Activated CD4-positive, alpha-beta T cell treated with anti-CD3 and anti-CD28 coated beads for 48 hours (primary cell): ENCODE data around the gene RTF1.

Source experiments
- DNase-seq: peaks from one replicate; pipeline ENCODE4 v3.0.0-alpha.2; 2020

RTF1 gene

DNA sequence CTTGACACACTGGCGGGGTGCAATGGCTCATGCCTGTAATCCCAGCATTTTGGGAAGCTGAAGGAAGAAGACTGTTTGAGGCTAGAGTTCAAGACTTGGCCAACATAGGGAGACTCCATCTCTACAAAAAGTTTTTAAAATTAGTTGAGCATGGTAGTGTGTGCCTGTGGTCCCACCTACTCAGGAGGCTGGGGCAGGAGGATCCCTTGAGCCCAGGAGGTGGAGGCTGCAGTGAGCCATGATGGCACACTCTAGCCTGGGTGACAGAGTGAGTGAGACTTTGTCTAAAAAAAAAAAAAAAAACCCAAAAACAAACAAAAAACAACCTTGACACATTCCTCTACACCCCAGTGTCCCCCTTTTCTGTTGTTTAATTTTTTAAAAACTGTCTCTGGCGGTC lies 72.7 kb downstream of the RTF1 start:
- no peak for DNase-seq

GRCh38 chr15:41490355-41490754 lies 73.5 kb downstream of the RTF1 start:
- DNase-seq, result peak; percentile 61

GRCh38 chr15:41491889-41492288 lies 75.0 kb downstream of the RTF1 start:
- DNase-seq, result no peak

GRCh38 chr15:41492597-41493204 lies 75.8 kb downstream of the RTF1 start:
- DNase-seq, result no peak

DNA sequence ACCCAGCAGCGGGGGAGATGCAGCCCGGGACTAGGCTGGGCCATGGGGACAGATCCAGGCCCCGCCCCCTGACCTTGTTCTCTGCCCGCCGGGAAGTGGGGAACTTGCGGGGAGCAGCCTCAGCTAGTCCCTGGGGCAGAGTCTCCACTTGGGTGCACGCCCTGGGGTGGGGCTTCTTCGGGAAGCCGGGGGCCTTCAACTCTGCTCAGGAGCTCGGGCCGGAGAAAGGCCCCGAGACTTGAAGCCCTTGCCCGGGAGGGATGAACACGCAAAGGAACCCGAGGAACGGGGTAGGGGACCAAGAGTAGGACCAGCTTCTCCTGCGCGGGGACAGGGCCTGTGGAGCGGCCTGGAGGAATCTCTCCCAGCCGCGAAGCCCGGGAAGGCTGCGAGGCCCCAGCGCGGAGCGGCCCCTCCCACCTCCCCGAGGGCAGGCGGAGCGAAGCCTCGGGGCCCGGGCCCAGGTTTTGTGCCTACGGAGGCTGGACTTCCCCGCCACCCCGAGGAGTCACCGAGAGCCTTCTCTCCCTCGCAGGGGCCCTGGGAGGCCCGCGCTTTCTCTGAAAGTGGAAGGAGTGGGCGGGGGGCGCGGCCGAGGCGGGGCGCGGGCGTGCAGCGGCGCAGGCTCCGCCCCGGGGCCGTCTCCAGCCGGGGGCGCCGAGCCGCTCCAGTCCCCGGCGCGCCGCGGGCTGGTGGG lies 76.5 kb downstream of the RTF1 start, which contains the start of gene ITPKA:
Gene ITPKA, plus strand, starts transcription at position 670 of the 697 bp plus-strand sequence. CDS start 54 bp downstream, outside the sequence.
- DNase-seq, result peak; percentile 94

DNA sequence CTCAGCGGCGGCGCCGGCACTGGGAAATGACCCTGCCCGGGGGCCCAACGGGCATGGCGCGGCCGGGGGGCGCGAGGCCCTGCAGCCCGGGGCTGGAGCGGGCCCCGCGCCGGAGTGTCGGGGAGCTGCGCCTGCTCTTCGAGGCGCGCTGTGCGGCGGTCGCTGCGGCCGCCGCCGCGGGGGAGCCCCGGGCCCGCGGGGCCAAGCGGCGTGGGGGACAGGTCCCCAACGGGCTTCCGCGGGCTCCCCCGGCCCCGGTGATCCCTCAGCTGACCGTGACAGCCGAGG lies 77.0 kb downstream of the RTF1 start:
- no peak for DNase-seq

DNA sequence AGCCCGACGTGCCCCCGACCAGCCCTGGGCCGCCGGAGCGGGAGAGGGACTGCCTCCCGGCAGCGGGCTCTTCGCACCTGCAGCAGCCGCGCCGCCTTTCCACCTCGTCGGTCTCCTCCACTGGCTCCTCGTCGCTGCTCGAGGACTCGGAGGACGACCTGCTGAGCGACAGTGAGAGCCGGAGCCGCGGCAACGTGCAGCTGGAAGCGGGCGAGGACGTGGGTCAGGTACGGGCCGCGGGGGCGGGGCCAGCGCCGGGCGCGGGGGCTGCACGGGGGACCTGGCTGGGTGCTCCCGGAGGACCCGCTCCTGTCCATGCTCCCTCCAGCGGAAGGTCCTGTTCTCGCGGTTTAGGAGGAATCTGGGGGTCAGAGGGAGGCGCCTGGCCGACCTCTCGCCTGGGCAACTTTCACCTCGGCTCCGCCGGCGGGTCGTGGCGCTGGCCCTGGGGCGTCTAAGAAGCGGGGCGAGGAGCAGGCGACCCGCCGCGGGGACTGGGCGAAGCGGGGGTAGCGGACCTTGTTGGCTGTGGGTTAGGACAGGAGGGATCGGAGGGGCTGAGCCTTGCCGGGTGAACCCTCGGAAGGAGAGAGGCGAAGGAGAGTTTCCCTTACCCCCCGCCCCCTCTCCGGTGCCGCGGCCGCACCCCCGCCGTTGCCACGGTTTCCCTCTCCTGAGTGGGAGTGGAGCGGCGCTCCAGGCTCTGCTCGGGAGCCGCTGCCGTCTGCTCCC lies 77.5 kb downstream of the RTF1 start:
- peak; percentile 67 for DNase-seq

DNA sequence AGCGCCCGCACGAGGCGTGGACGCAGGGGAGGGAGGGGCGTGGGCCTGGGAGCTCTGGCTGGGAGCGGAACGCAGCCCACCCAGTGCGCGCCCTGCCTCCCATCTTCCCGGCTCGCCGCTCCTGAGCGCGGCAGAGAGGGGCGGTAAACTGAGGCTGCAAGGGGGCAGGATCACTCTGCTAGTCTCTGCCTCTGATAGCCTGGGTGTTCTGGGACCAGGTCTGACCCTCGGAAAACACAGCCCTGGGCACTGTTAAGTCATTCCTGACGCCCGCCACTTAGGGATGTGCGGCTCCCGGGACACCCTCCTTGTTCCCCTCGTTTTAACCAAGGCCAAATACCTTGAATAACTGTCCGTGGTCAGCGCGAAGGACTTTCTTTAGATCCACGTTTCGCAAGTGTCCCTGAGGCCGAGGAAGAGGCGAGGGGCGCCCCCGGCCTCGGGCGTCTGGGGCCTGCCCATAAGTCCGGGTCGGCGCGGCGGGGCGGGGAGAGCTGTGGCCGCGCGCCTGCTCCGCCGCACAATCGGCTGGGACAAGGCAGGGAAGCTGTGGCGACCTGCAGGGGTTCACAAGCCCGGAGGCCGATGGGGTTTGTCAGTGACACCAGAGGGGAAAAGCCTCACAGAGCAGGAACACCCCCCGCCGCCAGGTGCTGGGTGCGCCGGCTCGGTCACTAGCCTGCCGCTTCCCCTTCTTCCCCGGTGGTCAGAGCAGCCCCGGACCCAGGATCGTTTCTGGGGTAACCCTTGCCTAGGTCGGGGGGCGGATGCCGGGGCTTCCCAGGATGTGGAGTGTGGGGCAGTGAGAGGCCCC lies 78.2 kb downstream of the RTF1 start:
- DNase-seq, result peak; percentile 58

DNA sequence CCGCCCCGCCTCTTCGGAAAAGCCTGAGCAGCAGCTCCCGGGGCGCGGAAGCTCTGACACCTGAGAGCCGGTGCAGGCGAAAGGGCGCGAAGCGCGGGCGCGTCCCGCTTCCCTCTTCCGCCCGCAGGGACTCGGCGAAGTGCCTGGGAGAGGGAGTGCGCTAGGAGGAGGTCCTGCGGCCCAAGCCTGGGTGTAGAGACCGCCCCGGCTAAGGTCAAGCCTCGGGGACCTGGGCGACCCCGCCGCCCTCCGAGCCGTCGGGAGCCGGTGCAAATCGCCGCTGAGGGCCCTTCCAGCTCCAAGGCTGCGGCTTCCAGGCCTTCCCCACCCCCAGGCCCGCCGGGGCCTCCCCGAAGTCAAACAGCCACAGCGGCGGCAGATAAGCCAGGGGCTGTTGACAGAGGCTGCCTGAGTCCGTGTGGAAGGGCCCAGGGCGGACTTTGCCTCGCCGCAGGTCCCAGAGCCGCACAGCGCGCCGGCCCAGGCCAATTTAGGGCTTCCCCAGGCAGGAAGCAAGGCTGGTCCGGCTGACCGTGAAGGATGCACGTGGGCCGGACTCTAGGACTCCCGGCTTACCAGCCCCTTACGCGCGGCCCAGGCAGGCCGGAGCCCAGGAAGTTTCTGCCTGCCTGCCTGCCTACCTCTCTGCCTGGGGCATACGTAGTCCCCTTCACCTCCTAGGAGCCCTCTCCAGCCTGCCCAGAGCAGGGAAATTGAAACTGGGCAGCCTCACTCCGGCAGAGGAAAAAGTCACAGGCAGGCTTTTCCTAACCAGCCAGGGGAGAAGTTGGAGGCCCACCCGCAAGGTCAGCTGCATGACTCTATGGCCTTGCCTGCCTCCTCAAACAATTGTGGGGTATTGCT lies 79.1 kb downstream of the RTF1 start:
- no peak for DNase-seq

DNA sequence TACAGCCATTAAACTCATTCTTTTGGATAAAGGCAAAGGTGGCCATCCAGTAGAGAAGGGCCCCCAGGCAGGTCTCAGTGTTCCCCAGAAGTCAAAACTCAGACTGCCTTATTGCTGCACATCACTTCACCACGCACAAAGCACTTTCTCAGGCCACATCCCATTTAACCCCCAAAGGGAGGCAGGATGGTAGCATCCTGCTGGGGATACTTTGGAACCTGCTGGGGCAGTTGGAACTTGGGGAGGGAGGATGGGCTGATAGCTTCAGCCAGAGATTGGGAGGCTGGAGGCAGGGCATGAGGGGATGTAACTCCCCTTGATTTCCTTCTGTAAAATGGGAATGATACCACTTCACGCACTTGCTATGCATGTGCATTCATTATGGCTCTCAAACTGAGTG lies 81.8 kb downstream of the RTF1 start:
- no peak for DNase-seq

- no peak for DNase-seq
Observed at GRCh38 chr15:41499109-41499851, 82.4 kb downstream of the RTF1 start.

GRCh38 chr15:41501191-41501917 lies 84.5 kb downstream of the RTF1 start:
- DNase-seq, result peak; percentile 65

GRCh38 chr15:41501931-41502794 lies 85.3 kb downstream of the RTF1 start:
- peak; percentile 54 for DNase-seq

GRCh38 chr15:41502795-41503668 lies 86.1 kb downstream of the RTF1 start:
- no peak for DNase-seq

- DNase-seq, result no peak
Observed at GRCh38 chr15:41503669-41504010, 86.7 kb downstream of the RTF1 start.

GRCh38 chr15:41504751-41505492 lies 88.0 kb downstream of the RTF1 start:
- no peak for DNase-seq

DNA sequence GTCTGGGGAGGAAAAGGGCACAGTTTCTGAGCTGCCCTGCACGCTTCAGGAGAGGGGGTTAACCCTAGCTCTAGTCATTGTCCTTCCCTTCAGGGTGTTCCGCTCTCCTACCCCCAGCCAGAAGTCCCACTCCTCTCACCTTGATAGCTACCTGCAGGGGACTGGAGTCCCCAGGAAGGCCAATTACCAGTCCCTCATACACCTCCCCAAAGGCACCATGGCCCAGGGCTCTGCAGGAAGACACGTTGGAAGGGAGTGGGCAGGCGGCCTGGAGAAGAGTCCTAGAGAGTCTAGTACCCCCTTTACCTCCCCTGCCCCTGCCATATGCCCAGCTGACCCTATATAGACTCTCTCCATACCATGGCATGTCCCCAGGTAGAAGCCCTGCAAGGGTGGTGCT lies 88.9 kb downstream of the RTF1 start:
- no peak for DNase-seq

DNA sequence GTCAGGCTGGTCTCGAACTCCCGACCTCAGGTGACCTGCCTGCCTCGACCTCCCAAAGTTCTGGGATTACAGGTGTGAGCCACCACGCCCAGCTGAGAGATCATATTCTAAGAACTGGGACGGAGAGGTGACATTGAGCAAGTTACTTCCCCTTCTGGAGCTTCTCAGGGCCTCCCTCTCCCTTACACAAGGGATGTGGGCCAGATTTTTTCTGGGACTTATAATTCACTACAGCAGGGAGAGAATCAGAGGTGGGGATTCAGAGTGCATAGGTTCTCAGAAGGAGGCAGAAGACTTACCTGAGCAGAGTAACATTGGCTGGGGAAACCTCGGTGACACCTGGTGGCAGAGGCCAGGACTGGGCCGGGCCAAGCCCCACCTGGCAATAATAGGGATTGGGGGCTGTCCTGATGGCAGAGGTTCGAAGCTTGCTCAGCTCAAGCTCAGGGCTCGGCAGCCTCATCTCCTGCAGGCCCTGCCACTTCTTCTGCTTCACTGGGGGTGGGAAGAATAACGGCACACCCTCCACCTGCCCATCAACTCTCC lies 90.0 kb downstream of the RTF1 start:
- DNase-seq, result no peak
